CD4-positive, alpha-beta T cell treated with Interleukin-6 for 4 hours (primary cell): Measurements from ENCODE around the gene SELP.

Experiments
- DNase-seq: peaks from one replicate; pipeline ENCODE4 v3.0.0-alpha.2; 2020; ENCODE audit warnings: mixed read lengths

Gene SELP

GRCh38 chr1:169618367-169618766, 11.6 kb downstream of the SELP start:
- no peak for DNase-seq

GRCh38 chr1:169615803-169616202, 14.1 kb downstream of the SELP start:
- no peak for DNase-seq

DNA sequence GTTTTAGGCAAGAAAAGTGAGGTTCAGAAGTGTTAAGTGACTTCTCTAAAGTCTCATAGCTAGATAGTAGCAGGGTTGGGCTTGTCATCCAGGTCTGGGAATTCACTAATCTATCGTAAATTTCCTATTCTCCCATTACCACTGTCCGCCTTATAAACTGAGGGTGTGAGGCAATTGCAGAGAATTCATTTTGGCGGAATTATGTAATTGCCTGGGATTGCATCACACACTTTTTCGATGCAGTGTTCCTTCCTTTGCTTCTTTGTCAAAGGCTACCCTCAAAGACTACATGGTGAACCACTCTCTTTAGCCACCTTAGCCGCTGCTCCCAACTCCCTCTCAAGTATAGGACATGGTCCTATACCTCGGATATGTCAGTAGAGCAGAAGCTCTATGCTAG, 19.1 kb downstream of the SELP start:
- no peak for DNase-seq

DNA sequence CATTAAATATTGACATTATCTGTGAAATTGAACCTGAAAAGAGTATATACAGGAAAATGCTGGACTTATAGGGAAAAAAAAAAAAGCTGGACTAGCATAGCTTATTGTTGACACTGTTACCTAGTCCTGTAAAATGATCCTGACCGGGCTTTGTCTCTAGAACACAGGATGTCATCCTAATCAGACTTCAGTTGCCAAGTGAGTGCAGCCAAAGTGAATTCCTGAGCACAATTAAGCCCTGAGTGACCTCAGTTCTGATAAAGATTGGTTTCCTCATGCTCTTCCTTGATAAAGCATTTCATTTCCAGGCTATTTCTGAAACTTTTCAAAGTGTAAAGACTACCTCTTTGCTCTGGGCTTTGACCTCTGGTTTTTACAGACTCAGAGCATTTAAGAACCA, 19.8 kb downstream of the SELP start:
- no peak for DNase-seq

GRCh38 chr1:169608226-169608625, 21.7 kb downstream of the SELP start:
- DNase-seq, result no peak

DNA sequence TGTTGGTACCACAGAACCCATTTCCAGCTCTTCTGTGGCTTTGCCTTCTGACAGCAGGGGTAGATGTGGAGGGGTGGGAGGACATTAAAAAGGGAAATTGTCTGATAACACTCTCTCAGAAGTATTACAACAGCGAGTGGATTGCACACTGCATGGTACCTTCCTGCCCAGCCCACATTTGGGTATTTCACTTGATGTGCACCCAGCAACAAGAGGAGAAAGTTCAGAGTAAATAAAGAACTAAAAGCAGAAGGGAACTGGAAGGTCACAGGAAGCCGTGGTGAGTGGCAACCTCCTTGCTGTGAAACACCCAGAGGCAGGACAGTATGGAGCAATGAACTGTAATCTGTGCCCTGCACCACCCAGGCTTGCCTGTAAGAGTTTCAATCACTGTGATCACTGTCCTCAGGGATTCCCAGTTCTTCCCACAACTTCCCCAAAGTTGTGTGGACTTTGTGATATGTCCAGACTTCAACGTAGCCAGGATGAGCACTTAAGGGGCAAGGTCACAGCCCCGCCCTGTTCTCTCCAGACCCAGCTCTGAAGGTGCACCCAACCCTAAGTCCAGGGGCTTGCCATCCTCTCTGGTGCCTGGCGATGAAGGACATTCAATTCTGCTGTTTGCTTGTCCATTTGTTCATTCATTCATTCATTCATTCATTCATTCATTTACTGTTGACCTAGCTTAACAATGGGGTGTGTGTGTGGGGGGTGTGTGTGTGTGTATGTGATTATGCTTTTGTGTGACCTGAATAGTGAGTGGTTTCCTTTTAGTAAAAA, 25.0 kb downstream of the SELP start:
- peak; percentile 71 for DNase-seq

- no peak for DNase-seq
Observed at GRCh38 chr1:169601096-169601881, 28.6 kb downstream of the SELP start.

GRCh38 chr1:169595764-169596711, 33.9 kb downstream of the SELP start:
- DNase-seq, result no peak

GRCh38 chr1:169594391-169594790, 35.5 kb downstream of the SELP start:
- DNase-seq, result no peak

GRCh38 chr1:169590932-169591331, 39.0 kb downstream of the SELP start:
- no peak for DNase-seq

- peak; percentile 32 for DNase-seq
Observed at GRCh38 chr1:169588785-169589485, 41.0 kb downstream of the SELP start.

- DNase-seq, result no peak
Observed at GRCh38 chr1:169588112-169588511, 41.8 kb downstream of the SELP start.

GRCh38 chr1:169586395-169587255, 43.3 kb downstream of the SELP start, which contains the start of gene F5:
TSS of gene F5 (minus strand) at chr1:169586481. CDS start at chr1:169586386, 95 bp downstream.
- DNase-seq, result peak; percentile 82

DNA sequence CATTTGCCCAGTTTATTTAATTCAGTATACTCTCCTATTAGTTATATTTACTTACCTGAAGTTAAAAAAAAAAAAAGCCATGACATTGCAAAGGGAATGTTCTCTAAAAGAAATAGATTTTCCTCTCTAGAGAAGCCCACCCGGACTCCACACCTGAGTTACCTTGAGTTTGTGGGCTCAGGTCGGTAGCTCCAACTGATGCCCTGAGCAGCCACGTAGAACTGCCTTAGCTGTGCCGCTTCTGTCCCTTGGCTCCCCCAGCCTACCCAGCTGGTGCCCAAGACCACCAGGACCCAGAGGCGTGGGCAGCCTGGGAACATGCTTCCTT, 43.9 kb downstream of the SELP start:
- no peak for DNase-seq

- DNase-seq, result no peak
Observed at GRCh38 chr1:169585181-169585580, 44.7 kb downstream of the SELP start.

- DNase-seq, result peak; percentile 12
Observed at GRCh38 chr1:169584483-169585144, 45.3 kb downstream of the SELP start.

- no peak for DNase-seq
Observed at GRCh38 chr1:169577981-169578738, 51.8 kb downstream of the SELP start.

DNA sequence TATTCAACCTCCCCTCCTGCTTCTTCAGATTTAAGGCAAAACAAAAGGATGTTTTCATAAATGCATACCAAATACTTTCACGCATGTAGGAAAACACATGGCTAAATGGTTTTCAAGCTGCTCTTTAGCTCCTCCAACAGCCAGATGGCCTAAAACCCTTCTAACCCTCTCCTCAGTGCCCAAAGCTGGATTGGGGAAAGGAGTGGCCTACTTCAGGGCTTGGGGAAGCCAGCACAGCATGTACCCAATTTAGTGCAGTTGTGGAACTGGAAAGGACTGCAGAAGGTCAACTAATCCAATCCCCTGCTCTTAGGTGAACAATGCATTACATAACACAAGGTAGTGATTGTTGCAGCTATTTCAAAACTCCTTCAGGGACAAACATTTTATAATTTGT, 53.0 kb downstream of the SELP start:
- no peak for DNase-seq

- no peak for DNase-seq
Observed at GRCh38 chr1:169576241-169576934, 53.5 kb downstream of the SELP start.
